ENCODE measurements around the gene TBC1D3B. TPM values are rescaled to one million over a fixed set of nuclear protein-coding genes. Genes with fewer than 3 reads are reported as not detected.
A peak's percentile ranks its signal among the peaks of the same experiment; 100 is the strongest.

TBC1D3B gene
- polyA plus RNA-seq, 4 donors = 1.8 to 6.5 (median 4.5) TPM

- WGBS, 3 donors = 68 to 70% (median 69%) methylated on average over 10 of the region's 10 CpGs
- peaks cover 0 to 3% (median 0%) of the 10 kb centered on the region in 3 donors for H3K27me3 ChIP-seq (ENCODE audit: control insufficient read depth in 3 of 3, insufficient read depth in 3 of 3, low read length in 3 of 3)
These were observed 22.4 kb downstream of the TBC1D3B start for GRCh38 chr17:36153895-36154610.

GRCh38 chr17:36152639-36153120, 23.8 kb downstream of the TBC1D3B start:
- no peak for FAIRE-seq
- H3K9me3 ChIP-seq (ENCODE audit: control insufficient read depth in 2 of 2, insufficient read depth in 1 of 2, low read depth in 1 of 2, low read length in 1 of 2) = no peaks in the 10 kb centered on the region
- H3K27me3 ChIP-seq (ENCODE audit: control insufficient read depth in 3 of 3, insufficient read depth in 3 of 3, low read length in 3 of 3) = peaks cover 0 to 3% (median 0%) of the 10 kb centered on the region in 3 donors
- no peak for DNase-seq
- no peak overlapping the region for H3K27ac ChIP-seq (ENCODE audit: low read depth in 1 of 3, low read length in 2 of 3)
- 85 to 98% (median 89%) methylated on average over 8 of the region's 8 CpGs for WGBS, 3 donors
- H3K4me1 ChIP-seq (ENCODE audit: control insufficient read depth in 3 of 3, insufficient read depth in 2 of 3, low read depth in 1 of 3, low read length in 2 of 3) = no peaks in the 10 kb centered on the region
- H3K4me3 ChIP-seq (ENCODE audit: low read depth in 1 of 3, low read length in 3 of 3) = no peak overlapping the region
- H3K36me3 ChIP-seq (ENCODE audit: control insufficient read depth in 3 of 3, insufficient read depth in 2 of 3, low read depth in 1 of 3, low read length in 3 of 3) = no peaks in the 10 kb centered on the region

More at GRCh38 chr17:36153895-36154610, 22.4 kb downstream of the TBC1D3B start:
- FAIRE-seq (no peak), DNase-seq (no peak)
- H3K4me3 ChIP-seq (ENCODE audit: low read depth in 1 of 3, low read length in 3 of 3) = no peak overlapping the region
- H3K27ac ChIP-seq (ENCODE audit: low read depth in 1 of 3, low read length in 2 of 3) = no peak overlapping the region
- H3K4me1 ChIP-seq (ENCODE audit: control insufficient read depth in 3 of 3, insufficient read depth in 2 of 3, low read depth in 1 of 3, low read length in 2 of 3) = no peaks in the 10 kb centered on the region
- H3K9me3 ChIP-seq (ENCODE audit: control insufficient read depth in 2 of 2, insufficient read depth in 1 of 2, low read depth in 1 of 2, low read length in 1 of 2) = no peaks in the 10 kb centered on the region
- H3K36me3 ChIP-seq (ENCODE audit: control insufficient read depth in 3 of 3, insufficient read depth in 2 of 3, low read depth in 1 of 3, low read length in 3 of 3) = no peaks in the 10 kb centered on the region

- no peak overlapping the region for H3K27ac ChIP-seq (ENCODE audit: low read depth in 1 of 3, low read length in 2 of 3)
- 64 to 71% (median 65%) methylated on average over 4 of the region's 4 CpGs for WGBS, 3 donors
These were observed 24.4 kb downstream of the TBC1D3B start for GRCh38 chr17:36151891-36152638.

GRCh38 chr17:36149296-36149820, 27.1 kb downstream of the TBC1D3B start:
- Histone ChIP-seq H3K4me1 (ENCODE audit: control insufficient read depth in 3 of 3, insufficient read depth in 2 of 3, low read depth in 1 of 3, low read length in 2 of 3) (no peaks in the 10 kb centered on the region), H3K27me3 (ENCODE audit: control insufficient read depth in 3 of 3, insufficient read depth in 3 of 3, low read length in 3 of 3) (peaks cover 0 to 5% (median 0%) of the 10 kb centered on the region in 3 donors), H3K36me3 (ENCODE audit: control insufficient read depth in 3 of 3, insufficient read depth in 2 of 3, low read depth in 1 of 3, low read length in 3 of 3) (no peaks in the 10 kb centered on the region), H3K4me3 (ENCODE audit: low read depth in 1 of 3, low read length in 3 of 3) (no peak overlapping the region), H3K9me3 (ENCODE audit: control insufficient read depth in 2 of 2, insufficient read depth in 1 of 2, low read depth in 1 of 2, low read length in 1 of 2) (peaks cover 0 to 5% of the 10 kb centered on the region in 2 donors), H3K27ac (ENCODE audit: low read depth in 1 of 3, low read length in 2 of 3) (no peak overlapping the region)
- 70 to 74% (median 71%) methylated on average over 11 of the region's 11 CpGs for WGBS, 3 donors
- no peak for FAIRE-seq
- no peak for DNase-seq

More at GRCh38 chr17:36151891-36152638, 24.4 kb downstream of the TBC1D3B start:
- Histone ChIP-seq H3K4me1 (ENCODE audit: control insufficient read depth in 3 of 3, insufficient read depth in 2 of 3, low read depth in 1 of 3, low read length in 2 of 3) (no peaks in the 10 kb centered on the region), H3K9me3 (ENCODE audit: control insufficient read depth in 2 of 2, insufficient read depth in 1 of 2, low read depth in 1 of 2, low read length in 1 of 2) (no peaks in the 10 kb centered on the region), H3K27me3 (ENCODE audit: control insufficient read depth in 3 of 3, insufficient read depth in 3 of 3, low read length in 3 of 3) (peaks cover 0 to 5% (median 0%) of the 10 kb centered on the region in 3 donors), H3K4me3 (ENCODE audit: low read depth in 1 of 3, low read length in 3 of 3) (no peak overlapping the region), H3K36me3 (ENCODE audit: control insufficient read depth in 3 of 3, insufficient read depth in 2 of 3, low read depth in 1 of 3, low read length in 3 of 3) (no peaks in the 10 kb centered on the region)
- DNase-seq (no peak), FAIRE-seq (no peak)

- H3K36me3 ChIP-seq (ENCODE audit: control insufficient read depth in 3 of 3, insufficient read depth in 2 of 3, low read depth in 1 of 3, low read length in 3 of 3) = no peaks in the 10 kb centered on the region
- H3K4me3 ChIP-seq (ENCODE audit: low read depth in 1 of 3, low read length in 3 of 3) = no peak overlapping the region
- DNase-seq (peak; percentile 67 to 75), FAIRE-seq (no peak)
- peaks cover 0 to 2% (median 0%) of the 10 kb centered on the region in 3 donors for H3K27me3 ChIP-seq (ENCODE audit: control insufficient read depth in 3 of 3, insufficient read depth in 3 of 3, low read length in 3 of 3)
- H3K4me1 ChIP-seq (ENCODE audit: control insufficient read depth in 3 of 3, insufficient read depth in 2 of 3, low read depth in 1 of 3, low read length in 2 of 3) = no peaks in the 10 kb centered on the region
- no peak overlapping the region for H3K27ac ChIP-seq (ENCODE audit: low read depth in 1 of 3, low read length in 2 of 3)
- 41 to 43% (median 42%) methylated on average over 6 of the region's 6 CpGs for WGBS, 3 donors
- H3K9me3 ChIP-seq (ENCODE audit: control insufficient read depth in 2 of 2, insufficient read depth in 1 of 2, low read depth in 1 of 2, low read length in 1 of 2) = peaks cover 0 to 5% of the 10 kb centered on the region in 2 donors
These were observed 27.7 kb downstream of the TBC1D3B start for GRCh38 chr17:36148559-36149295.

- H3K36me3 ChIP-seq (ENCODE audit: control insufficient read depth in 3 of 3, insufficient read depth in 2 of 3, low read depth in 1 of 3, low read length in 3 of 3) = no peaks in the 10 kb centered on the region
- 81 to 86% (median 84%) methylated on average over 3 of the region's 3 CpGs for WGBS, 3 donors
- FAIRE-seq (no peak), DNase-seq (no peak)
- peaks cover 0 to 2% (median 0%) of the 10 kb centered on the region in 3 donors for H3K27me3 ChIP-seq (ENCODE audit: control insufficient read depth in 3 of 3, insufficient read depth in 3 of 3, low read length in 3 of 3)
- H3K4me1 ChIP-seq (ENCODE audit: control insufficient read depth in 3 of 3, insufficient read depth in 2 of 3, low read depth in 1 of 3, low read length in 2 of 3) = peaks cover 0 to 3% (median 0%) of the 10 kb centered on the region in 3 donors
- H3K9me3 ChIP-seq (ENCODE audit: control insufficient read depth in 2 of 2, insufficient read depth in 1 of 2, low read depth in 1 of 2, low read length in 1 of 2) = peaks cover 0 to 5% of the 10 kb centered on the region in 2 donors
- no peak overlapping the region for H3K4me3 ChIP-seq (ENCODE audit: low read depth in 1 of 3, low read length in 3 of 3)
- H3K27ac ChIP-seq (ENCODE audit: low read depth in 1 of 3, low read length in 2 of 3) = no peak overlapping the region
These were observed 28.8 kb downstream of the TBC1D3B start for GRCh38 chr17:36147601-36148000.

GRCh38 chr17:36144981-36145729, 31.3 kb downstream of the TBC1D3B start:
- DNase-seq (no peak), FAIRE-seq (no peak)
- H3K27ac ChIP-seq (ENCODE audit: low read depth in 1 of 3, low read length in 2 of 3) = no peak overlapping the region
- H3K4me3 ChIP-seq (ENCODE audit: low read depth in 1 of 3, low read length in 3 of 3) = no peak overlapping the region
- peaks cover 0 to 3% (median 2%) of the 10 kb centered on the region in 3 donors for H3K4me1 ChIP-seq (ENCODE audit: control insufficient read depth in 3 of 3, insufficient read depth in 2 of 3, low read depth in 1 of 3, low read length in 2 of 3)
- WGBS, 3 donors = 59 to 78% (median 76%) methylated on average over 5 of the region's 5 CpGs
- H3K36me3 ChIP-seq (ENCODE audit: control insufficient read depth in 3 of 3, insufficient read depth in 2 of 3, low read depth in 1 of 3, low read length in 3 of 3) = no peaks in the 10 kb centered on the region
- H3K27me3 ChIP-seq (ENCODE audit: control insufficient read depth in 3 of 3, insufficient read depth in 3 of 3, low read length in 3 of 3) = peaks cover 0 to 2% (median 0%) of the 10 kb centered on the region in 3 donors
- peaks cover 0 to 5% of the 10 kb centered on the region in 2 donors for H3K9me3 ChIP-seq (ENCODE audit: control insufficient read depth in 2 of 2, insufficient read depth in 1 of 2, low read depth in 1 of 2, low read length in 1 of 2)

All from small intestine (tissue), 7 donors.